Activated CD8-positive, alpha-beta memory T cell treated with anti-CD3 and anti-CD28 coated beads, Interleukin-2, amount 50 U/mL, for 1 hour (primary cell): ENCODE data around the gene UBTD2.

ENCODE experiments used
- DNase-seq: peaks from one replicate; pipeline ENCODE4 v3.0.0-alpha.2; 2020; ENCODE audit errors: extremely low read depth

UBTD2 gene

DNA sequence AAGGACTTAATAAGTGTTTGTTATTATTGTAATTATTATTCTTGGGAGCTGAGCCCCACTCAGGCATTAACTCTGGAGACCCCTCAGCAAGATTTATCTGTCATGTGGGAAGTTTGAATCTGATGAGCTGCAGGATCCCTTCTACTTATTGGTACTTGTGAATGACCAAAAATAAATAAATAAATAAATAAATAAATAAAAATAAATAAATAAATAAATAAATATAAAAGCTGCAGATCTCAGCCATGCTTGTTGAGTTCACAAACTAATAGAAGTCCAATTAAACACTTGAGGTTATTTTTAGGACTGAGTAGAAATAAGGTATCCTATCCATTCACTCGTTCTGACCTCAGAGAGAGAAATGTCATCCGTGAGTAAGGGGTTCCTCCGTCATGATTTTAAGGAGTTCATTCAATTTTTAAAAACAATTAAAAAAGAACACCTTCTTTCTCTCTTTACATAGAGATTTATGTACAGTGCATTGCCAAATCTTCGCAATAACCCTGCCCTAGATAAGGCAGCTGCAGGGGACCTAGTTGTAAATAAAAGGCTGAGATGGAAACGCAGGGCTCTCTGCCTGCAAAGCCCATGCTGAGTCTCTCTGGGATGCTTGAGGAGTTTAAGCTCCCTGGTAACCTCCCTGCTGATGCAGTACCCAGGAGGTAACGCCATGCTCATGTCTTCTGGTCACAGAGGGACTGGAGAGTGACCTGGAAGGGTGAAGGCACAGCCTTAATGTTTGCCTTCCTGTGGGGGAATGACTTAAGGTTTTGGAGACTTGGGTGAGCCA is 88.4 kb downstream of the UBTD2 start:
- no peak for DNase-seq

DNA sequence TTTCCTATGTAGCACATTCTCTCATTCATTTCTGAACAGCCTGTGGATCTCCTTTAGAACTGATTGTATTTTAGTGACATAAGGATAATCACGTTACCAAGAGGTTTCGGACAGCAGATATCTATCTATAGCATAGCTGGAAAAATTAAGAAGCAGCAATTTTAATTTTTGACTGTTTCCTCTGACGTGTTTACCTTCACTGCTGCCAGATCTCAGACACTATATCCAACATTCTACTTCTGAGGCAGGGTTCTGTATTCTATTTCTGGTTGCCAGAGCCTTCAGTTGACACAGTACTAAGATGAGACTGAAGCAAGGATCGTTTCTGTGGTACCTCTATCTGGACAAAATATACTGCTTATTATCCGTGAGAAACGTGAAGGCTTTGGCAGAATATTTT is 89.7 kb downstream of the UBTD2 start, which contains the start of gene EFCAB9:
Gene EFCAB9, plus strand, starts transcription at position 301 of the 400 bp plus-strand sequence. Its CDS starts 1 bp downstream, at position 302.
- no peak for DNase-seq

DNA sequence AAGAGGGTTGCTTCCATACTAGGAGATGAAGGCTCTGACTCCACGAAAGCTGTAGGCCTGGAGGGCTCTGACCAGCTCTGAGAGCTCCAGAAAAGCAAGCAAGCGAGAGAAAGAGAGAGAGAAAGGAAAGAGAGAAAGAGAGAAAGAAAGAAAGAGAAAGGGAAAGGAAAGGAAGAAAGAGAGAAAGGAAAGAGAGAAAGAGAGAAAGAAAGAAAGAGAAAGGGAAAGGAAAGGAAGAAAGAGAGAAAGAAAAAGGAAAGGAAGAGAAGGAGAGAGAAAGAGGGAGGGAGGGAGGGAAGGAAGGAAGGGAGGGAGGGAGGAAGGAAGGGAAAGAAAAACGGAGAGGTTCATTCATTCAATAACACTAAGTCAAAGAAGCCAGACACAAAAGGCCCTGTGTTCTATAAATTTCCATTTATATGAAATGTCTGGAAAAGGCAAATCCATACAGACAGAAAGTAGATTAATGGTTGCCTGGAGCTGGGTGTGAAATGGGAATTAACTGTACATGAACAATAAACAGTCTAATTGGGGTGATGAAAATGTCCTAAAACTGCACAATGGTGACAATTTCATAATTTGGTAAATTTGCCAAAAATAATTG is 93.8 kb downstream of the UBTD2 start:
- DNase-seq: no peak

DNA sequence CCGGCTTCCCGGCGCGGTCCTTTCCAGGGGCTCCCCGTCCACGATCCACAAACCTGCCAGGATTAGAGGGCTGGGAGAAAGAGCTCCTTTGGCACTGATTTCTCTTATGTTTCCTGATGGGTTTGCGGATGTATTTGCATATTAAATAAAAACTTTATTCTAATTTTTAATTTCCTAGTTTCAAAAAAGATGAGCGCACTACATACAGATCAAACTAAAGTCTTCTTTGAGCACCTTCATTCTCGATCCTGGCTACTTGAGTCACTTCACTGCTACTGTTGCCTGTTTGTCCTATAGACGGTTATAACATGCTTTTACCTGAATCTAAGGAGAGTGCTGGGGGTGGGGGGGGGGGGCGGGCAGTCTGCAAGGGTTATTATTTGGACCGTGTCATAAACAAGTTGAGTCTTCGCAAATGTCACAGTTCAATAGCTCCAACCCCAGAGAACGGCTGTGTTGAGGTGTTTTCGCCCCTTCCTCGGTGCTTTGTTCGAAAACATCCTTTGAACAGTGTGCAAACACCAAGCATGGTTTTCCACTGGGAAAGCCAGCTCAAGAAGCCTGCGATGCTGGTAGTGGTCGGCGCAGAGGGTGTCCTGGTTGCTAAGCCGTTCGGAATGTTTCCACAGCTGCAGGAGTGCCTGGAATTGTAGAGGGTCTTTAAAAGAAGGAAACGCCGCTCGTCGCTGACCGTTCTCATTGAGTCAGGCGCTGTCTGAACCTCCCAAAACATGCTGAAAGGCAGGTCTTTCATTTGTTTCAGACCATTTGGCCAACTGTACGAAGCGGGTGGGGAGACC is 94.5 kb downstream of the UBTD2 start:
- no peak for DNase-seq

DNA sequence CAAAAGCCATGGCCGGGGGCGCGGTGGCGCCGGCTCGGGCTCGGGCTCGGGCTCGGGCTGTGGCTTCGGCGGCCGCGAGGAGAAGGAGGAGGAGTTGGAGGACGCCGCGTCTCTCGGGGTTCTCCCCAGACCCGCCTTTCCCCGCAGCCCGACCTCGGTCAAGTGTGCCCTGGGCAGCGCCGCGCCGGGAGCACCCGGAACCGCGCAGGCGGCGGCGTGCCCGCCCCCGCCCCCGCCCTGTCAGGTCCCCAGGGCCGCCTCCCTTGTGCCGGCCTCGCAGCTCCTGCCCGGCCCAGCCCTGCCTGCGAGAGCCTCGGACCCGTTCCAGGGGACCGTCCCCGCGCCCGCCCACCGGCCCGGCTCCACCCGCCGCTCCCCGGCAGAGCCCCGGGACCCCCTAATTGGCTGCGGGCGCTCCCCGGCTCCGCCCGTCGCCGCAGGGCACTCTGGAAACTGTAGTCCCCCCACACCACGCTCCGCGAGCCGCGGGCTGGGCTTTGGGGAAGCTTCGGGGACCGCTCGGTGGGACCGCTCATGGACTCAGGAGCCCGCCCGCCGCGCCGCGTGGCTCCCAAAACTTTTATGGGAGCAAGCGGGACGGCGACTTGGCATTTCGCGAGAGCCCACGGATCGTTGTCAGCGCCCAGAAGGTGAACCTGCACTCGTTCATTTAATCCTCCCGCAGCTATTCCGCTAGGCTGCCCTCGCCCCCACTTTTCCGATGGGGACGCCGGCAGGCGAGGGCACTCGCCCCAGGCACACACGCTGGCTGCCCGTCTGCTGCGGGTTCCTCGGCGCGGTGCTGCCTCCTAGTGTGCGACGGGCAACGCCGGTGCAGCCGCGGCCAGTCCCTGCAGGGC is 95.3 kb downstream of the UBTD2 start, which contains the start of gene STK10:
Gene STK10, minus strand, starts transcription at position 192 of the 860 bp plus-strand sequence. Its CDS starts 182 bp downstream, at position 10.
- DNase-seq: peak; percentile 72

DNA sequence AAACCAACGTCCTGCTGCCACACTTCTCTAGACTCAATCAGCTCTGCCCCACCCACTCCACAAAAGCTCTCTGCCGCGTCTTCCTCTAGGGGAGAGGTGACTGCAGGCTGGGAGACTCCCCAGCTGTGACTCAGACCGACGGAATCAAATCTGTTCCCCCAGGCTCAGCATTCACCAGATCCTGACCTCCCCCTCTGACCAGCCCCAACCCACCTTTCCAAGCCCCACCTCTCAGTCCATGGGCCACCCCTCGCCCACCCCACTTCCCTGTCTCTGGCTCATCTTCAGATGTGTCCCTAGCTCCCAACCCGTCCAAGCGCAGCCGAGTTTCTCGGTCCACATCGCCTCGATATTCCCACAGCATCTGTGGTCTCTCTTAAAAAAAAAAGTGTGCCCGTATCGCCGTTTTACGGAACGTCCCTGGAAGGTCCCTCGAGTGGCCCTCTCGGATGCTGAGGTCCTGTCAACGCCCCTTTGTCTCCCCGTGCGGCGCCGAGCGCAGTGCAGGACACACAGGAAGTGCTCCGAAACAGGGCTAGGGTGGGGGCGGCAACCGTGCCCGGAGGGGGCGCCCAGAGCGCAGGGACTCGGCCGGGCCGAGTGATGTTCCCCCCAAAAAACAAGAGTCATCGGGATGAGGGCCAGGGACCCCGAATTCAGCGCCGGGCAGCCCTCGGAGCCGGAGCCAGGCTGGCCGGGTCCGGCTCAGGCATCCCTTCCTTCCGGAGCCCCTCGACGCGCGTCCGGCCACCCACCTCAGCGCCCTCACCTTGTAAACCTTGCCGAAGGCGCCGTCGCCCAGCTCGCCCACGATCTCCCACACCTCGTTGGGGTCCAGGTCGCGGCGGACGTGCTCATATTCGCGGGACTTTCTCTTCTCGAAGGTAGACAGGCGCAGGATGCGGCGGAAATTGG is 96.2 kb downstream of the UBTD2 start:
- DNase-seq: peak; percentile 60

DNA sequence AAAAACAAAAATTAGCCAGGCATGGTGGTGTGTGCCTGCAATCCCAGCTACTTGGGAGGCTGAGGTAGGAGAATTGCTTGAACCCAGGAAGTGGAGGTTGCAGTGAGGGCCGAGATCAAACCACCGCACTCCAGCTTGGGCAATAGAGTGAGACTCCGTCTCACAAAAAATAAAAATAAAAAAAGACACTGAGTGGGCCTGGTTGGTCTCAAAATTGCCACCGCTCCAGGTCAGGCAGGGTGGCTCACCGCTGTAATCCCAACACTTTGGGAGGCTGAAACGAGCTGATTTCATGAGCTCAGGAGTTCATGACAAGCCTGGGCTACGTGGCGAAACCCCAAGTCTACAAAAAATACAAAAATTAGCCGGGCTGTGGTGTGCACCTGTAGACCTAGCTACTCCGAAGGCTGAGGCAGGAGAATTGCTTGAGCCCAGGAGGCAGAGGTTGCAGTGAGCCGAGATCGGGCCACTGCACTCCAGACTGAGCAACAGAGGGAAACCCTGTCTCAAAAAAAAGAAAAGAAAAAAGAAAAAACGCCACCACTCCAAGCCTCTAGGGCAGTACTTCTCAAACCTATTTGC is 97.4 kb downstream of the UBTD2 start:
- no peak for DNase-seq

DNA sequence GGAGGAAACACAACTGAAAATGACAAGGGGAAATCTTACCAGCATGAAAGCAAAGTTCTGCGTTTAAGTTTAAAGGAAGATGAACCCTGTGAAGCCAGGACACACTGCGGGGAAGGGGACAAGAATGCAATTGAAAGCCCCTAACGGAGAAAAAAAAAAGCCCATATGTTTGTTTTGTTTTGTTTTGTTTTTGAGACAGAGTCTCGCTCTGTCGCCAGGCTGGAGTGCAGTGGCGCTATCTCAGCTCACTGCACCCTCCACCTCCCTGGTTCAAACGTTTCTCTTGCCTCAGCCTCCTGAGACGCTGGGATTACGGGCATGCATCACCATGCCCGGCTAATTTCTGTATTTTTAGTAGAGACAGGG is 98.5 kb downstream of the UBTD2 start:
- DNase-seq: no peak

DNA sequence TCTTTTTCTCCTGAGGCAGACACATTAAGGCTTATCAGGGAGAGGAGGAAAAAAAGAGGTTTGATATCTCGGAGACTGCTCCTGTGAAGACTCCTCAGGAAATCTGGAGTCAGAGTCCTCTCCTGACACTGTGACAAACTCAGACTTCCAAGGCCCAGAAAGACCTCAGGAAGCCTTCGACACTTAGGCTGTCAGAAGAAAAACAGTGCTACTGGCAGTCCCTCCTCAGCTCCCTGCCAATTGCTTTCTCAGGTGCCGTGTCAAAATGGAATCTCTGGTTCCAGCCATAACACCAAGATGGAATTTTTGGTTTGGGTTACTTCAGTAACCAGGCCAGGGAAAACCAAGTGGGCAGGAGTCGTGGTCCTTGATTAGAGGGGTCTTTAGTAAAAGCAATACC is 99.7 kb downstream of the UBTD2 start:
- DNase-seq: no peak

DNA sequence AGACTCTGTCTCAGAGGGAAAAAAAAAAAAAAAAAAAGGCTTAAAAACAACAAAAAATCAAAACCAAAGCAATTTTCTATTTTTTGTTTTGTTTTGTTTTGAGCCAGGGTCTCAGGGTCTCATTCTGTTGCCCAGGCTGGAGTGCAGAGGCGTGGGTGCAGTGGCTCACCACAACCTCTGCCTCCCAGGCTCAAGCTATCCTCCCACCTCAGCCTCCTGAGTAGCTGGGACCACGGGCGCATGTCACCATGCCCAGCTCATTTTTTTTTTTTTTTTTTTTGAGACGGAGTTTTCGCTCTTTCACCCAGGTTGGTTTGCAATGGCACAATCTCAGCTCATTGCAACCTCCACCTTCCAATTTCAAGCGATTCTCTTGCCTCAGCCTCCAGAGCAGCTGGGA is 101.3 kb downstream of the UBTD2 start:
- no peak for DNase-seq

DNA sequence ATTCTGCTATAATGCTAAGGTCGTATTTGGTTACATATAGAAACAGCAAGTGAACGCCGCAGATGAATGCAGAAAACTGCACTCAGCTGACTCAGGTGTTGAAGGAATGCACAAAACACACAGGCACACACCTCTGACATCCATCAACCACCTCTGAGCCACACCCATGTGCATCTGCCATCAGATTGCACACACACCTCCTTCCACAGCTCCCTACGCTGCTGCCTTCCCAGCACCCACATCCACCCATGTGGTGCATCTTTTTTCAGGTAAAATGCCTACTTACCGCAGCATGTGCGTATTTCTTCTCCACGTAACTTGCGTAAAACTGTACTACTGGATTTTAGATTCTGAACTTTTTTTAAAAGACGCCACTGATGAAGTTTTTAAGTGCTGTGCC is 102.6 kb downstream of the UBTD2 start:
- DNase-seq: no peak

DNA sequence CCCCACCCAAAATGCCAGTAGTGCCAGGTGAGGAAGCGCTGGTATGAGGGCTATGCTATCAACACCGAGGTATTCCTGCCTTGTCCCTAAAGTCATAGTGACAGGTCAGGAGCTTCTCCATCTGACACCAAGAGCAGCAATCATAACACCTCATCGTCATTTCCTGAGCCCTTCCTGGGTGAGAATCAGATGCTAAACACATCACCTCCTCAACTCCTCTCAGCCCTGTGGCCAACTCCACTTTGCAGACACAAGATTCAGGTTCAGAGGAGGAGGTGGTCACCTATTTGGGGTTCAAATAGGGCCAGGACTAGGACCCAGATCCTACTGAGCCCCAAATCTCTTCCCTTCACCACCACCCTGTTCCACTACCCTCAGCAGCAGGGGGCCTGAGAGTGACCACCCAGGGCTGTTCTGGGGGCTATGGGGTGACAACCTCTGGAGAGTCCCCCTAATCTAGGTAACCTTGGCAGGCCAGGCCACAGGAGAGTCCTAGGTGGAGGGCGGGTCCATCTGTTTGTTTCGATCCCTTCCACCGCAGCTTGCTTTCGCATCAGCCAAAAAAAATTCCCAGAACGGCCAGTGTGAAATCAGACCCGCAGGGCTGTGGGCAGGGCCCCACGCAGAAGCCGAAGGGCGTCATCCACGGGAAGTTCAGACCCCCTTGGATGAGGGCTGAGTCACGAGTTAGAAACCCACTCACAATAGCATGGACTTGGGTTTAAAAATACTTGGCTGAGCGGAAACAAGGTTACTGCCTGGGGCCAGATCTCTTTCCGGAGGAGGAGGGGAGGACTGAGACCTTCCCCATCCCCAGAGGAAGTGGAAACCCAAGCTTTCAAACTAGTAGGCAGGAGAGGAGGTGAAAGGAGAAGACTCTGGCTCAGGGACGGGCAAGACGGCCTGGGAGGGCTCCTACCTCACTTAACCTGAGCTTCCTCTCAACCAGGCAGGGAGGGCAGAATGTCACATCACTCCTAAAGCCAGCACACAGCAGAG is 104.3 kb downstream of the UBTD2 start:
- no peak for DNase-seq

DNA sequence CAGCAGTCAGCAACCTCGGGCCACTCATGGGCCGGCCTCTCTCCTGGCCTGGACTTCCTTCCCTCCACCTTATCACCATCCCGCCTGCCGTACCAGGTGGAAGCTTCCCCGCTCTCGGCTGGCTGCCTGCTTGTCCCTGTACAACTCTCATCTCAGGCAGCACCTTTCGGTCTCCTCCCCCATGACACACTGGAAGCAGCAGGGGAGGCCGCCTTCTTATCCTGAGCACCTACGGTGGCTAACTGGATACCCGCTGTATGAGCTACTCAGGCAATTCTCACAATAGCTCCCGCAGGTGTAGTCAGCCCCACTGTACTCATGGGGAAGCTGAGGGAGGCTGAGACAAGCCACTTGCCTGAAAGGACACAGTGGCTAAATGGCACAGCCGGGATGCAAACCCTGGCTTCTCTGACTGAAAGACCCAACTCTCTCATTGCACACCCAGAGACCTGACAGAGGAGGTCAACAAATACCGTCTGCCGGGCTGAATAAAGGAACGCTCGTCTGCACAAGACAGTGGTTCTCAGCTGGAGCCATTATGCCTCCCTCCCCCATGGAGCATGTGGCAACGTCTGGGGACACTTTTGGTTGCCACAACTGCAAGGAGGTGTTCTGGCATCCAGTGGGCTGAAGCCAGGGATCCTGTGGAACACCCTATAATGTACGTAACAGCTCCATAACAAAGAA is 105.1 kb downstream of the UBTD2 start:
- no peak for DNase-seq

DNA sequence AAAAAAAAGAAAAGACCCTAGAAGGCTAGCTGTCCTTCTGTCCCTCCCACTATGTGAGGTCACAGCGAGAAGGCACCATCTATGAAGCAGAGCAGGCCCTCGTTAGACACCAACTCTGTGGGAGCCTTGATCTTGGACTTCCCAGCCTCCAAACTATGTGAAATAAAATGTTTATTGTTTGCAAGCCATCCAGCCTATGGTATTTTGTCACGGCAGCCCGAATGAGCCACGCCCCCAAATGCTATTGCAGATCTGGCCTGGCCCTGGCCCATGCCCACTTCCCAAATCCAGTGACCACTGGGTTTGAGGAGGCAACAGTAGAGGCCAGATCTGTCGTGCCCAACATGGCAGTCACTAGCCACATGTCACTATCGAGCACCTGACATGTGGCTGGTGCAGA is 106.4 kb downstream of the UBTD2 start:
- no peak for DNase-seq

DNA sequence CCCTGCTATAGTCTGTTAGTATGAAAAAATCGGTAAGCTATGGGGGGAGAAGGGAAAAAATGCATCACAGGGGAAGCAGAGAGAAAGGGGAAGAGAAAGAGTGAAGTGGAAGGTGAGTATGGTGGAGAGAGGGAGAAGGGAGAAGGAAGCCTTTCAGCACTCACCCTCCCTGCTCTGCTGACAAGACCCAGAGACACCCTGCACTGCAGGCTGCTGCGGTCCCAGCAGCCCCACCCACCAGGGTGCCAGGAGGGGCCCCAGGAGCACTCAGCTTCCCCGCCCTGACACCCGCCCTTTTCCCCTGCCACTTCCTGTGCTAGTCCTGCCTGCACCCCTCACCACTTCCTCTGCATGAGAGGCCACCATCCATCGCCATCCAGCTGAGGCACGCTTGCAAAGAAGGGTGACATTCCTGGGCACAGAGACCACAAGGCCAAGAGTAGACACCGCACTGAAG is 108.3 kb downstream of the UBTD2 start:
- peak; percentile 87 for DNase-seq

DNA sequence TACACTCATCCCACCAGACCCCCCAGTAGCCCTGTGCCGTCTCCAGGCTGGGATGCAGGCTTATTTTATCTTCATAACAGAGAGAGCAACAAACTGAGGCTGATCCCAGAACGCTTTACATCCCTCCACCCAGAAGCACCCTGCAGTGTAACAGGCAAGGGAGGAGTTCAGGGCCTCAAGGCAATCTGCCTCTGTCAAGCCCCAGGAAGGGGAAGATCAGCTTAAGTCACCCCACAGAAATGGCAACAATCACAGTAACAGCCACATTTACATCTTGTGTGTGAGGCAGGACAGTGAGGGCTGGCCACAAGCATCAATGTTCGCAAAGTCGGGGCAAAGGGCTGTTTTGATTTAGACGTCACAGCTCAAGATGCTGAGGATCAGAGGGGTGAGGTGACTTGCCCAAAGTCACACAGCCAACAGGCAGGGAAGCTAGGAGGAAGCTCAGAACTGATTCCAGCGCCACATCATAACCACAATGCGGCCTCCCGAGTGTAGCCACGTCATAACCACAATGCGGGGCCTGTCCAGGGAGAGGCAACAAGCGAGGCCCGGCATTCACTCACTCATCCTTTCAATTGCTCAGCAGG is 109.9 kb downstream of the UBTD2 start:
- DNase-seq: peak; percentile 47

DNA sequence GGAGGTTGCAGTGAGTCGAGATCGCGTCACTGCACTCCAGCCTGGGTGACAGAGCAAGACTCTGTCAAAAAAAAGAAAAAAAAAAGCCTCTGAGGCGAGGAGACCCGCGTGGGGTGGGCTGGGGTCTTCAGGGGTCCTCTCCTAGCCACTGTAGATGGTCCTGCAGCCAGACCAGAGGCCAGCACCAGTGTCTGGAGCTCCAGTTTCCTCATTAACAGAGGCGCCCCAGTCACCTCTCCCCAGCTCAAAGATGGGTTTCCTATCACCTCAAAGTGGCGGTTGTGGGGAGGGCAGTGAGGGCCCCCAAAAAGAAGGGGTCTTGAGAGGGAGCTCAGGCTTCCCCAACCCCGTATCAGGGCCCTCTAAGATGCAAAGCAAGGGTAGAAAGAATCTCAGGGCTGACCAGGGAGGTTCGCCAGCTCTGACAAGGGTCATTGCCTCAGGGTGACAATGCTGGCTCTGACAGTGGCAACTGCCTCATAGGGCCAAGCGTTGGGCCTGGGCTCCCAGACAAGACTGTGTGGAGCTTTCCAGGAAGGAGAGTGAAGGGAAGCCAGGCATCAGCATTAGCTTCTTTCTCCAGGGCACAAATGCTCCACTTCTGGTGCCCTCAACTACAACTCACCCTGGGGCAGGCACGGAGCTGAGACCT is 110.5 kb downstream of the UBTD2 start:
- DNase-seq: no peak
